ENCODE data around the gene SUN2.

GRCh38 chr22:38750104-38750503, 5.7 kb downstream of the SUN2 start:
- TF ChIP-seq CTCF (IDR thresholded peaks at IDR 0.05) (no peak), POLR2A (IDR thresholded peaks at IDR 0.05) (no peak)
